ENCODE results near the gene NUDT3.

DNA sequence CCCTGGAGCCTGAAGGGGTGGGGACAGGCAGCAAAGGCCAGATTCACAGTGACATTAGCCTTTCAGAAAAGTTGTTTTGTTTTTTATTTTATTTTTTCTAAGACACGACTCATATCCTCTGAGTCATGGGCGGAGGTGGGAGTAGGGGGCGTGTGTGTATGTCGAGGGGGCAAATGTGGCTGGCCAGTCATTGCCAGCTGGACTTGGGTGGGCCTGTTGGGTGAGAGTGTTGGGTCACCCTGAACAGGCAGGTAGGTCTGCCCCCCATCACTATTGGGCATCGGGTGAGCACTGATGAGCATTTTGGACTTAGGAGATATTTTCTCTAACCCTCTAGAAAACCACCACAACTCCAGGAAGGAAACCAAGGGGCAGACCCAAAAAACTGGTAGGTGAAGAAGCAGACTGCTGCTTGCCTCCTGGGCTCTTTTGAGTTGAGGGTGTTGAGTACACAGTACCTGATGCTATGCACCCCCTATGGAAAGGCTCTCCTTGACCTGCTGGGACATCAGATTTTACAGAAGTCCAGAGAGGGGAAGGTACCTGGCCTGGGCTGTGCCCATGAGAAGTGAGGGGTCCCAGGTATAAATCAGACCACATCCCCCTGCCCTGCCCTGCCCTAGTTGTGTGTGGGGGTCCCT, 149.2 kb downstream of the NUDT3 start:
- TF ChIP-seq SP1 (IDR thresholded peaks at IDR 0.05) (no peak), L3MBTL2 (conservative IDR thresholded peaks at IDR 0.05) (no peak), BHLHE40 (IDR thresholded peaks at IDR 0.05; ENCODE audit: borderline replicate concordance) (no peak)

Measured in HEK293T (cell line).